Measurements from ENCODE around the gene MED4.

Gene MED4

GRCh38 chr13:48028066-48028465 is 66.8 kb downstream of the MED4 start:
- H3K4me3 ChIP-seq (ENCODE audit: low read depth, low read length) = no peak overlapping the region
- DNase-seq (ENCODE audit: low read depth) = no peak
- in situ Hi-C loops (cut with HindIII; ENCODE audit: low sequenced_read_pairs) = no loop called here
- TF ChIP-seq, protein P1, sequence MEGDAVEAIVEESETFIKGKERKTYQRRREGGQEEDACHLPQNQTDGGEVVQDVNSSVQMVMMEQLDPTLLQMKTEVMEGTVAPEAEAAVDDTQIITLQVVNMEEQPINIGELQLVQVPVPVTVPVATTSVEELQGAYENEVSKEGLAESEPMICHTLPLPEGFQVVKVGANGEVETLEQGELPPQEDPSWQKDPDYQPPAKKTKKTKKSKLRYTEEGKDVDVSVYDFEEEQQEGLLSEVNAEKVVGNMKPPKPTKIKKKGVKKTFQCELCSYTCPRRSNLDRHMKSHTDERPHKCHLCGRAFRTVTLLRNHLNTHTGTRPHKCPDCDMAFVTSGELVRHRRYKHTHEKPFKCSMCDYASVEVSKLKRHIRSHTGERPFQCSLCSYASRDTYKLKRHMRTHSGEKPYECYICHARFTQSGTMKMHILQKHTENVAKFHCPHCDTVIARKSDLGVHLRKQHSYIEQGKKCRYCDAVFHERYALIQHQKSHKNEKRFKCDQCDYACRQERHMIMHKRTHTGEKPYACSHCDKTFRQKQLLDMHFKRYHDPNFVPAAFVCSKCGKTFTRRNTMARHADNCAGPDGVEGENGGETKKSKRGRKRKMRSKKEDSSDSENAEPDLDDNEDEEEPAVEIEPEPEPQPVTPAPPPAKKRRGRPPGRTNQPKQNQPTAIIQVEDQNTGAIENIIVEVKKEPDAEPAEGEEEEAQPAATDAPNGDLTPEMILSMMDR (IDR thresholded peaks at IDR 0.05; ENCODE audit: low read depth, low read length, missing control alignments) = no peak

Data from astrocyte of the cerebellum (primary cell).